C4-2B (cell line): ENCODE measurements around the gene TCAIM.
"Not testable (repeated sequence)": the region's sequence is repeated elsewhere in the genome, so short reads cannot be mapped to it uniquely, and the experiment has no call there.

Source experiments
- H3K27ac ChIP-seq: fragments of 450-650 bp; 2 replicates; pipeline ENCODE4 v1.5.1; 2017
- CTCF ChIP-seq: fragments of 450-650 bp; conservative IDR thresholded peaks from 2 replicates; pipeline ENCODE4 v1.5.1; 2017; ENCODE audit warnings: mild to moderate bottlenecking
- ZFX ChIP-seq: fragments of 450-650 bp; IDR thresholded peaks from 2 replicates; pipeline ENCODE4 v1.6.1; 2017

Gene TCAIM

GRCh38 chr3:44343421-44343820 lies 4.9 kb downstream of the TCAIM start:
- H3K27ac ChIP-seq = no peak overlapping the region
- no peak for TF ChIP-seq ZFX
- TF ChIP-seq CTCF = no peak

DNA sequence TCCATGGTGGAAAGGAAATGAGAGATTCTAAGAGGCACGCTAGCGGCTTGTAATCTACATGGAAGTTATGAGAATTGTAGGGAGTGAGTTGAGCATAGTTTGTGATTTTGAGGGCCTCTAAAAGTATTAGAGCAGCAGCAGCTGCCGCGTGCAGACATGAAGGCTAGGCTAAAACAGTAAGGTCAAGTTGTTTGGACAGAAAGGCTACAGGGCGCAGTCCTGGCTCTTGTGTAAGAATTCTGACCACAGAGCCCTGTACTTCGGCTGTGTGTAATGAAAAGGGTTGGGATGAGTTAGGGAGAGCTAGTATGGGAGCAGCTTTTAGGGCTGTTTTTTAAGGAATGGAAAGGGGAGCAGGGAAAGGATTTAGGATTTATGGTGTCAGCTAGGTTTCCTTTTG lies 8.0 kb downstream of the TCAIM start:
- H3K27ac ChIP-seq = not testable (repeated sequence)

DNA sequence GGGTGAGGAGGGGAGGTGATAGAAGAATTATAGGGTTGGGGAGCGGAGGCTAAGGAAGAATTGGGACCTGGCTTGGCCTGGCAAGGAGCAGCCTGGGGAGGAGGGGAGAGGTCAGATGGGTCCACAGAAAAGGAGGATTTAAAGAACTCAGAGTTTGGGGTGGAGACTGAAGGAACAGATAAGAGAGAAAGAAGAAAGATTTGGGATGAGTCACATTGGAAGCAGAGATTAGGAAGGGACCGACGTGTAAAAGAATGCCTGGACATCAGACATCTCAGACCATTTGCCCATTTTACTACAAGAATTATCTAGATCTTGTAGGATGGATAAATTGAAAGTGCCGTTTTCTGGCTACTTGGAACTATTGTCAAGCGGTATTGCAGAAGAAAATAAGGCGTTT lies 10.4 kb downstream of the TCAIM start:
- TF ChIP-seq ZFX (no peak), CTCF (no peak)
- no peak overlapping the region for H3K27ac ChIP-seq

GRCh38 chr3:44353355-44353924 lies 14.9 kb downstream of the TCAIM start:
- no peak overlapping the region for H3K27ac ChIP-seq
- TF ChIP-seq CTCF (no peak), ZFX (no peak)

GRCh38 chr3:44355362-44356033 lies 16.9 kb downstream of the TCAIM start:
- TF ChIP-seq ZFX (no peak), CTCF (no peak)
- no peak overlapping the region for H3K27ac ChIP-seq

DNA sequence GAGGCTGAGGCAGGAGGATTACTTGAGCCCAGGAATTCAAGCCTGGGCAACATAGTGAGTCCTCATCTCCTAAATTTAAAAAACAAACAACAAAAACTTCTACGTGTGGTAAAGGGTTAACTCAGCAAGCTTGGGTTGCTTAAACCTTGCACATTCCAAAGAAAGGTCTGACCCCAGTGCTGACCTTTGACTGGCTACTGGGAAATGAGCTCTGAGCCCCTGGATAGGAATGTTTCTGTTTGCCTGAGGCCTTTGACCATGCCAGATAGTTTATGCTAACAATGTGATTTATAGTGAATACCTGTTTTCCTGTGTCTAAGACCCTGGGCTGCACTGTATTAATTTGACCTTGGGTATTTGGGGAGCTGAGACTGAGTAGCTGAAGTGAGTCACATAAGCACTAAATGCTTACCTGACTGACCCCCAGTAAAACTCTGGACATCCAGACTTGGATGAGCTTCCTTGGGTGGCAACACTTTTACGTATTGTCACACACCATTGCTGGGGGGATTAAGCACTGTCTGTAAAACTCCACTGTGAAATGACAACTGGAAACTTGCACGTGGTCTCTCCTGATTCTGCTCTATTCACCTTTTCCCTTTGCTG lies 20.7 kb downstream of the TCAIM start:
- TF ChIP-seq ZFX = no peak
- TF ChIP-seq CTCF = no peak
- H3K27ac ChIP-seq = no peak overlapping the region

DNA sequence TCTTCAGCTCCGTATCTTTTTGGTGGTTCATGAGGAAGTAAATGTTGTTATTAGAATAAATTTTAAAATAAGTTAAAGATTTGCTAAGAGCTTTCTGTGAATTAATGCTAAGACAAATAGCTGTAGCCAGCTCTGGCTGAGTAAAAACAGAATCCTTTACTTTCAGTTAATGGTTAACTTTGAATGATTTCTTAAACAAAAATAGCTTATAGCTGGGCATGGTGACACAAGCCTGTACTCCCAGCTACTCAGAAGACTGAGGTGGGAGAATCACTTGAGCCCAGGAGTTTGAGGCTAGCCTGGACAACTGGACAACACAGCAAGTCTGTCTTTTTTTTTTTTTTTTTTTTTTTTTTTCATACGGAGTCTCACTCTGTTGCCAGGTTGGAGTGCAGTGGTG lies 25.0 kb downstream of the TCAIM start:
- H3K27ac ChIP-seq = no peak overlapping the region
- TF ChIP-seq ZFX = no peak
- TF ChIP-seq CTCF = no peak

DNA sequence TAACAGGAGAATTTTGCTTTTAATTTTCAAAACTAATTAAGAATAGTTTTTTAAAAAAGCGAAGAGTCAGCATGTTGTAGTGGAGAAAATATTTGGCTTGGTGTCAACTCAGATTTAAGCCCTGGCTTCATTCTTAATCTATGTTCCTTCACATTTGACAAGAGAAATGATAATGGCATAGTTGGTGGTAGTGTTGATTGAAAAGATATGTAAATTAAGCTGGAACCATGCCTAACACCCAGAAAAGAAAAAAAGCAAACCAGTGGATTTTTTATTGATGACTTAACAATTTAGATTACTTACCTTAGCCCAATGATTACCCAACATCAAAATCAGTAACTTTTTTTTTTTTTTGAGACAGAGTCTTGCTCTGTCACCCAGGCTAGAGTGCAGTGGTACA lies 27.4 kb downstream of the TCAIM start:
- no peak for TF ChIP-seq ZFX
- TF ChIP-seq CTCF = no peak
- H3K27ac ChIP-seq = no peak overlapping the region
